Midbrain (tissue), 1 donor: ENCODE measurements around the gene AK8.
"Not testable (repeated sequence)": the region's sequence is repeated elsewhere in the genome, so short reads cannot be mapped to it uniquely, and the experiment has no call there.

Experiments used
- DNase-seq: peaks from one replicate; lab custom pipeline; 2025; lab: John Stamatoyannopoulos, UW

Gene AK8

DNA sequence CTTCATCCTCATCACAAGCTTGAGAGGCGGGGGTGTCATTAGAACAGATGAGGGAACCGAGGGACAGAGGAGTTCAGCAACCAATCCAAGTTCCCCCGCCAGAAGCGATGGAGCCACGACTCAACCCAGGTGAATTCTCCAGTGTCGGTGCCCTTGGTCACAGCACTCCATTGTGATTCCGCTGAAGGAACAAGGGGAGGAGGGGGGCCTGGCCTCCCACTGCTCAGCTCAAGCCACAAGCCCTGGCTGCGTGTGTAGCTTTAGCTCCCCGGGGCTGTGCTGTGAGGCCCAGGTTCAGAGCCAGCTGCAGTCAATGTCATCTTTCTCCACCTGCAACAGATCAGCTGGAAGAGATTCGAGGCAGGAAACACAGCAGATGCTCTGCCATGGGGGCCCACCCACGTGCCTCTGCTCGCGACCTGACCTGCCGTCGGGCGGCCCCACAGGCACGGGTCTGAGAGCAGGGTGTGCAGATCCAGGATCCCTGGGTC is 135.2 kb downstream of the AK8 start:
- no peak for DNase-seq

DNA sequence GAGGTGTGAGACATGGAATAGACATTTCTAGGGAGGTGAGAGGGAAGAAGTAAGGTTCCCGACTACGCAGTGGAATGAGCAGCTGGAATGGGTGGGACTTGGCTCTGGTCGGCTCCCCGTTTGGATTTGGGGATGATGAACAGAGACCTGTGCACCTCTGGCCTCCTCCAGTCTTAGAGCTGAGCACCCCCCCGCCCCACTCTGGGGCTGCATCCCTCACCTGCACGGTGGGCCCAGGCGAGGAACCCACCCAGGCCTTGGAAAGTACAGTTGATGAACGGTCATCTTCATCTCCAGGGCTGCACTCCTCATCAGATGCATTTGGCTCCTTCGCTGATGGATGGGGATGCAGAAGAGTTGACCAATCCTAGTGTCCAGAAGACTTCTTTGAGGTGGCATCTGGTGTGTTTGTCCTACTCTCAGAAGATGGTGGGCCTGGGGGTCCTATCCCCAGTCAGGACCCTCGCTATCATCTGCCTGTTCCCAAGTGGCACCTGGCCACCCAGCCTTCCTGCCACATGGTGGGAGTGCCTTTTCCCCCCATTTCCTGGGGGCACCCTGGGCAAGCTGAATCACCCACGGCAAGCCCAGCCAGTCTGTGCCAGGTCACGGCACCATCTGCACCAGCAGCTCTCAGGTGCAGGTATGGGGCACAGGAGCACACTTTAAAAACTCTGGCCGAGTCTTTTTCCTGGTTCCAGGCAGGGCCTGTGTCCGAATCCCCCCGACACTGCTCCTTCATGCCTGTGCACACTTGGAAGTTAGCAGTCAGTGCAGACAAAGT is 137.4 kb downstream of the AK8 start:
- DNase-seq: no peak

DNA sequence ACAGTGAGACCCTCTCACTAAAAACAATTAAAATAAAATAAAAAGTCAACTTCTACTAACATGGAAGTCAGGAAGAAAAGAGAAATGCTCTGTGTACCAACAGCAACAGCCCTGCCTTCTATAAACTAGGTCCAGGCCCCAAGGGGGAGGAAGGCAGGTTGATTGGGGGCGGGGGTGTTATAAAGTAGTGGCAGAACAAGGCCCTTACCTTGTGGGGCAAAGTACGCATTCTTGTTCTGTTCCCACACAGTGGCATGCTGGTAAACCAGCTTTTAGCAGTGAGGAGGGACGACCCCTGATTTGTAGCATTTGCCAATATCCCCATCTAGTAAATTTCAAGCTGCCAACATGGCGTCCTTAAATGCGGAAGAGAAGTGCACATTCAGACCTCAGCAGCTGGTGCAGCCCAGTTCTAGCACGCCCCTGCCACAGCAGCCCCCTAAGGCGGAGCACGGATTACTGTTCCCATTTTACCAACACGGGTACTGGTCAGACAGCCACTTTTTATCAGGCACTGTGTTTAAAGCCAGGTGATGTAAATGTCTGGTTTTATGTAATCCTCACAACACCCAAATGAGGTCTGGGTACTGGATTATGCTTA is 138.3 kb downstream of the AK8 start:
- no peak for DNase-seq

DNA sequence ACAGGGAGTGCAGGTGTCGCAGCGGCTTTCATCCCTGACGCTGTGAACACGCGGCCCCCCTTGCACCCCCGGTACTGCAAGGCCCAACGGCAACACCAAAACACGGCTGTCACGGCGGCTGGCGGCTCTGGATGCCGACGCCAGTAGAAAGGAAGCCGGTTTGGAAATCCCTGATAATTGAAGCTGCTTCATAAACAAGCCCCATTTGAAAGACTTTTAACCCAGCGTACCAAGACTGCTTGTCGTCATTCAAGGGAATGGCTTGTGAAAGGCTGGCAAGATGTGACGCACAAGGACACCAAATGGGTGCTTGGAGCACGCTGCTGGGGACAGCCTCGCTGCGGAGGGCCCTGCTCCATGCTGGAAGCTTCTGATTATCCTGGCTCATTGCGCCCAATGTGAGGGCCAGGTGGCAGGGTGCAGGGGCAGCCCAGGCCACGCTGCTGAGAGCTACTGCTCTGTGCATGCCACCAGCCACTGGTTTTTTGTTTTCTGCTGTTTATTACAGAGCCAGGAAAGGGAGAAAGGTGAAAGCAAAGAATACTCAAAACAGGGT is 144.7 kb downstream of the AK8 start:
- no peak for DNase-seq

DNA sequence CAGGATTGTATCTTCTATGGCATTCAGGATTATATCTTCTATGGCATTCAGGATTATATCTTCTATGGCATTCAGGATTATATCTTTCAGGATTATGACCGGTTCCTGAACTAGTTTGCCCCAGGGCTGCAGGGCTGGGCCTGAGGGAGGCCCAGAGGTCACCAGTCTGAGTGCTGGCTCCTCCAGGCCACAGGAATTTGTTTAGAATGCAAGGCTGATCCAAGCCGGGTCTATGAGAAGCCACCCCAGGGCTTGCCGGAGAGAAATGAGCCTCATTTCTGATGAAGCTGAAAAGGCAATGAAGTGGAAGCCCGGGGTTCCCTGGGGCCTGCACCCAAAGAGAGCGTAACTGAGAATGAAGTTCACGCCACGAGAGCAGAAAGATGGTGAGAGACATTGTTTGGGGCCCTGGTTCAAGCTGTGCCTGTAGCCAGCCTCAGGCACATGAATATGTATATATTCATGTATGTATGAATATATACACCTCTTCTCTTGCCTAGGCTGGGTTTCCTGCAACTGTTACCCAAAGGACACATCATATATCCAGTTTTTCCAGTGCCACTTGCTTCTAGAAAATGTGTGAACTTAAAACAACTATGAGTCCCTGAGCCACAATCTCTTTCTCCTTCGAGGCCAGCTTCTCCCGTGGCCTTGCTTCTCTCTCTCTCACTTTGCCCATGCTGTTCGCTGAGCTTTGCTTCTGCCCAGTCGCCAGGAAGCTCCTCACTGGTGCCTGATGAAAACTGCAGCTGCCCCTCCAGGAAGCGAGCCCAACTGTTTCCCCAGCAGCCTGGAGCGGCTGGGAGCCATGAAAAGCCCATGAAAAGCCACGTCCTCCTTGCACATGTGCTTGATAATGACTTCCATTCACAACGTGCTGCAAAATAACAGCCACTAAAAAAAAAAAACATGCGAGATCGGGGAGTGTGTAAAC is 145.5 kb downstream of the AK8 start:
- DNase-seq: no peak

DNA sequence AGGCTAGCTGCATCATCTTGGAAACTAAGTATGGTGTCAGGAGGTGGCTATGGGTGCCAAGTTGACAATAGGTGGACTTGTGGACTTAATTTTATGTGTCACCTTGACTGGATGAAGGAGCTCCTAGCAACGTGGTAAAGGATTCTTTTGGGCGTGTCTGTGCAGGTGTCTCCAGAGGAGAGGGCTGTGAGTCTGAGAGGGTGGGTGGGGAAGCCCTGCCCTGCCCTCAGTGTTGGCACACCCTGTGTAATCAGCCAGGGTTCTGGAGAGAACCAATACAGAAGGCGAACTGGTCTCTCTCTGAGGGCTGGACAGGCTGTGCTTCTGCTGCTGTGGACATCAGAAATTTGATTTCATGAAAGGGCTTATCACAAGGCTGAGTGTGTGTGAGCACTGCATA is 146.9 kb downstream of the AK8 start:
- DNase-seq: no peak

DNA sequence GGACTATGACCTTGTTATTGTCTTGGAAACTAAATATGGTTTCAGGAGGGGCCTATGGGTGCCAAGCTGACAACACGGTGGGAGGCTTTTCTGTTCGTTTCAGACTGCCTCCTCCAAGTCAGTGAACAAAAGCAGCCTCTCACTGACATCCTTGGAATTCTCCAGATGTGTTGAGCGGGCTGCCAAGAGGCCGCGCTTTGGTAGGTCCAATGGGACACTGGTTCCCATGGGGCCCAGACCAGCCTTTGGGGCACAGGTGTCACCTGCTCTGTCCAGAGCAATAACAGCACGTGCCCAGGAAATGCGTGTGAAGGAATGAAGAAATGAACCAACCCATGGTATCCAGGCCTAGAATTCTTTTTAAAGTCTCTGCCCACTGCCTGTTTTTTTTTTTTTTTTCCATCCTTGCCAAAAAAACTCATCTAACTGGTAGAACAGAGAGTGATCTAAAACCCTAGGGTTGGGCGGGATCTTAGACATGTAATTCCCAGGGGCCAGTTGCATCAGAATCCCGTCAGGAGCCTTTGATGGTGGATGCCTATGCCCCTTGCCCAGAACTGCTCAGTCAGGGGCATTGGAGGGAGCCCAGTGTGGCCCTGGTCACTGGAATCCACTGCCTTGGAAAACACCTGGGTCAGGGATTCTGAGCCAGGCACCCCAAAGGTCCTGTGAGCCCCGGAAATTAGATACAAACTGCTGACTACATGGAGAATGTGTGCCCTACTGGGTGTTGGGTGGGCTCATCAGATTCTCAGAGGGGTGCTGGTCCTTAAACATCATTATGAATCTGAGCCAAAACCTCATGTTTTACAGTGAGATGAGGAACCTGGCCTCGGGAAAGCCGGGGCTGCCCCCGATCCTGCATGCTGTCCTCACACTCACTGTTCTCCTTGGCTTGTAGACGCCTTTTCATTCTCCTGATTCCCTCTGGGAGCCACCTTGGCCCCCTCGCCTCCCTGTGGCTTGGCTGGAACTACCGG is 147.7 kb downstream of the AK8 start:
- no peak for DNase-seq

DNA sequence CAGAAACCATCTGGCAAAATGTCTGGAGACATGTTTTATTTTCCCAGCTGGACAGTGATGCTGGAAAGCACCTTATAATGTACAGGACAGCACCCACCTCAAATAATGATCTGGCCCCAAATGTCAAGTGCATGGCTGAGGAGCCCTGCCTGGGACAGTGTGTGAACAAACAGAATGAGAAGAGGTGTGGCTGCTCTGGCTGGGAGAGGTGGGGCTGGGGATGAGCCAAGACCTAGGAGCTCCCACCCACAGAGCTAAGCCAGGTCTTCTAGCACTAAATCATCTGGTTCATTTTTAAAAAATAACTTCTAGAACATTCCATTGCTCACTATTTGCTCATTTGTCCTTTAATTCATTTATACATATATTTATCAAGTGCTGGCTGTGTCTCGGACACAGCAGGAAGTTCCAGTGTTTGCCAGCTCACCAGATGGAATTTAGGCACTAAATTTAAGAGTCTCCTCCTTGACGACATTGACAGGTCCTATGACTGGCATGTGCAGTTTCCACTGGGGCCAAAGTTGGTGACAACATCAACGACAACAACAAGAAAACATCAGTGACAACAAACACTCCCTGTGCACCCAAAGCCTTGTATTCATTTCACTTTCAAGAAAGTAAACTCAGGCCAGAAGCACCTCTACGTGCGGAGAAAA is 148.7 kb downstream of the AK8 start:
- no peak for DNase-seq

DNA sequence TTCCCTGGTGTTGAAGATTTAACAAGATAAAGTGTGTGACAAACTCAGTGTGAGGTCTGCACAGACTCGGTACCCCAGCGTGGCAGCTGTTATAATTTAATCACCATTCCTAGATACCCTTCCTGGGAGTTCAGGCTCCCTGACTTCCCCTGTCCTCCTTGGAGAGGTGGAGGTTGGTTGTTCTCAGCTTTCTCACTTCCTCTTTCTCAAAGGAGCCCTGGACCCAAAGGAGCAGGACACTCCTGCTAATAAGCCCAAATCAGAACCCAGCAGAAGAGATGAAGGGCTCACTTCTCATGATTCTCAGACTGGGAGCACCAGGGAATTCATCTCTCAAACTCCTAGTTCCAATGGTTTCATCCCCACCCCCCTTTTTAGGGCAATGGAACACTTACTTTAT is 149.6 kb downstream of the AK8 start:
- DNase-seq: no peak

DNA sequence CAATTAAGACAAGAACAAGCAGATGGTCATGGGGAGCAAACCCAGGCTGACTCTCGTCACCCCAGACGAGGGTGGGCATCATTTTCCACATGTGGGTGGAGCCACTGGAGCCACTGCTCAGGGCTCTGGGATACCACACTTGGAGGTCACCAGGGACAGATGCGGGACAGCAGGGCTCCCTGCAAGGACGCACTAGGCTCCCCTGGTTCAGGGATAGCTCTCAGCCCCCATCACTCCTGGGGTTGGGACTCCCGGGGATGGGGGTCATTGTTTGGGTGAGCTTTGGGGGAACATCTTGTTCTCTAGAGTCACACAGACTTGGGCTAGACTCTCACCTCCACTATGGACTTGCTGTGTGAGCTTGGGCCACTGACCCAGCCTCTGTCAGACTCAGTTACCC is 150.0 kb downstream of the AK8 start:
- no peak for DNase-seq

DNA sequence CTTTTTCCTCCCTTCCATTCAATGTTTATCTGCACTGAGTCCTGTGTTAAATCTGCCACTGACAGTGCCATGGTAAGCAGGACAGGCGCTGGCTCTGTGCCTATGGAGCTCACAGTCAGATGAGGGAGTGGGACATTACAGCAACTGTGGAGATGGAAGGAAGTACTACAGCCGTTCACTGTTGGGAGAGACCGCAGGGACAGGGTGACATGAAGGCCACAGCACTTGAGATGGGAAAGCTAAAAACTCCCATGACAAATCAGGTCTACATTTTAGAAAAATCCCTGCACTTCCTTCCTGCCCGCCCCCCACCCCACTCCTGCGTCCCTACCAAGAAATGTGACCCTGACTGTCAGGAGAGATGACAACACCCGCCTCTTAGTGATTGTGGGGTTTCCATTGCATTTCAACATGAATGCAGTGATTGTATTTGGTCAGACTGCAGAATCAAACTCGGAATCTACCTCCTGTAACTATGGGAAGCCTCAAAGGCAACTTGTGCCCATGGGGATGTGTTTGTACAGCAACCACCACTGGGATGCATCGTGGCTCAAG is 151.4 kb downstream of the AK8 start:
- DNase-seq: no peak

DNA sequence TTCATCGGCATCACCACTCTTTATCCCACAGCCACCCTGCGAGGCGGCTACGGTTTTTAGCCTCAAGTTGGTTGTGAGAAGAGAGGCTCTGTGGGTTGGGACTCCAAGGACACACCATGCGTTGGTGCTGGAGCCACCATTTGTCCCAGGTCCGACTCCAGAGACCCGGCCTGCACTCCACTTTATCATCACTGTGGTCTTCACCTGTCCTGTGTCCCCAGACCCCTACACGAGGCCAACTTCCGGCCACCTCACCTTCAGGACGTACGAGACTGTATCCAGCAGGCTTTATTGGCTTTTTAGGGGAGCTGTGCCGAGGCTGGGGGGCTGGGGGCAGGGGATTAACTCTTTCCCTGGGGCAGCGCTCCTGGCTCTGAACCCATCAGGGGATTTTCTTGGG is 152.8 kb downstream of the AK8 start:
- no peak for DNase-seq

DNA sequence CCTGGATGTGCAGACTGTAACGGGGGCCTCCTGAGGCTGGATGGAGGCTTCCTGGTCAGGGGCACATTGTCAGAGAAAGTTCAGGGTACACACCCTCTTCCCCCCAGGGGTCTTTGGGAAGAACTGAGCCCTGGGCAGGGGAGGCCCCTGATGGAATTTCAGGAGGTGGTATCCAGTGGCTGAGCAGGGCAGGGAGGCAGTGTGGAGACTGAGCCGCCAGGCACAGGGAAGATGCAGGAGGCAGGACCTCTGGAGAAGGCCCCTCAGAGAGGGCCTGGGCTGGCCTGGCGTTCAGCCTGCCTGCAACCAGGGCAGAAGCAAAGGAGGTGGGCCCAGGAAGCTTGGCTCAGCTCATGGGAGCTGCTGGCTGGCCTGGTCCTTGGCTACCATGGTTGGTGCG is 154.3 kb downstream of the AK8 start:
- no peak for DNase-seq

DNA sequence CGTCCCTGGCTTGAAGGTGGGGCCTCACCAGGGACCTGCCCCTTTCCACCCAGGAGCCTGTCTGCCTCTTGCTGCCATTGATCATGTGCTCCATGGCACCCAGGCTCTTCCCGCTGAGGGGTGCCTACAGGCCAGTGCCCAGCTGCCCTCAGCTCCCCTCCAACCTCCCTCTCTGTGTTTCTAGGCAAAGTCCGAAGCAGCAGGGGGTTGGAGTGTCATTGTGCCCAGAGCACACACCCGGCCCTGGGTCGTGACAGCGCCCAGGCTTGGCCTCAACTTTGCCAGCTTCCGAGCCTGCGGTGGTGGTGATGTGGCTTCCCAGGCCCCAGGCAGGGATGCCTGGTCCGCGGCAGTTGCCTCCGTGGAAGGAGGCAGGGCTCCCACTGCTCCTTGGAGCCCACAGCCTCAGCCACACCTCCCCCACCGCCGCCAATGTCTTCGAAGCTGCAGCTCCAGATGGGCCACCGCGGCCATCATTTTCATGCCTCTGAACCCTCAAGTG is 155.5 kb downstream of the AK8 start:
- no peak for DNase-seq

DNA sequence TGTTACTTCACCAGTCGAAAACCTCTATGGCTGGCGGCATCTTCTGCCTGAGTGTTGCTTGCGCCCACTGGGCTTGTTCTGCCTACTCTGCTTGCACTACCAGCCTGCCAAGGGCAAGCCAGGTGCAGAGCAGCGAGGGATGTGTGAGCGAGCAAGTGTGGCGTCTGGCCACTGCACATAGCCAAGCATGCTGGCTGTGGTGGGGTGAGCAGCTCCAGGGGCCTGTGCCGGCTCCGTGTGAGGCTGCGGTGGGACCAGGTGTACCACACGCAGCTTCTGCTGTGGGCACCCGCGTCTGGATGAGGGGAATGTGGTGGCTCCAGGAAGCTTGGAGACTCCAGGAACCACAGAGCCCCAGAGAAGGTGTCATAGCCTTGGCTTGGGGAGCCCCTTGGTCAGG is 156.4 kb downstream of the AK8 start:
- DNase-seq: no peak

DNA sequence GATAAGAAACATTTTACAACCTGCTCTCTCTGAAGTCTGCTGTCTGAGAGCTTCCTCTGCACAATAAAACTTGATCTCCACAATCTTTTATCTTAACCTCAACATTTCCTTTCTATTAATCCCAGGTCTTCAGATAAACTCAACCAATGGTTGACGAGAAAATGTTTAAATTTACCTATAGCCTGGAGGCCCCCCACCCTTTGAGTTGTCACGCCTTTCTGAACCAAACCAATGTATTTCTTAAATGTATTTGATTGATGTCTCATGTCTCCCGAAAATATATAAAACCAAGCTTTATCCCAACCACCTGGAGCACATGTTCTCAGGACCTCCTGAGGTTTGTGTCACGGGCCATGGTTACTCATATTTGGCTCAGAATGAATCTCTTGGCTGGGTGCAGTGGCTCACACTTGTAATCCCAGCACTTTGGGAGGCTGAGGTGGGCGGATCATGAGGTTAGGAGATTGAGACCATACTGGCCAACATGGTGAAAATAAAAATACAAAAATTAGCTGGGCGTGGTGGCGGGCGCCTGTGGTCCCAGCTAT is 159.6 kb downstream of the AK8 start:
- not testable (repeated sequence) for DNase-seq

DNA sequence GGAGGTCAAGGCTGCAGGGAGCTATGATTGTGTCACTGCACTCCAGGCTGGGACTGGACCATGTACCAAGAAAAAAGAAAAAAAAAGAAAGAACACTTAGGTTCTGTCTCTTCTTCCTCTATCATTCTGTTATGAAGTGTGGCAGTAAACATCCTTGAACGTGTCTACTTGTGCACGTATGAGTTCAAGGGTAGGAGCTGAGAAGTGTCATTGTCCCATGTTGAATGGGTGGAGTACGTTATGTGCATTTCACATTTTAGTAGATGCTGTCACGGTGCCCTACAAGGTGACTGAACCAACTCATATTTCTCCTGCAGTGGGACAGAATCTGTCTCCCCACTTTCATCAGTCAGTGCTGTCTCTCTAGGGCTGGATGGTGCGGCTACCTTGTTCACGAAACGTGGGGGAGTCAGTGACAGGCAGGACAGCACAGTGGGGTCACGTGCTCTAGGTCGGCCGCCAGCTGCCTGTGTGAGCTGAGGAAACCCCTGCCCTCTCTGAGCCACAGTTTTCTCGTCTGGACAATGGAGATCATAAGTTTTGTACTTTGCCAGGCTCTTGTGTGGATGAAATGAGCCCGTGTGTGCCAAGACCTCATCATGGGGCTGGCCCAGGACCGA is 160.6 kb downstream of the AK8 start:
- no peak for DNase-seq

DNA sequence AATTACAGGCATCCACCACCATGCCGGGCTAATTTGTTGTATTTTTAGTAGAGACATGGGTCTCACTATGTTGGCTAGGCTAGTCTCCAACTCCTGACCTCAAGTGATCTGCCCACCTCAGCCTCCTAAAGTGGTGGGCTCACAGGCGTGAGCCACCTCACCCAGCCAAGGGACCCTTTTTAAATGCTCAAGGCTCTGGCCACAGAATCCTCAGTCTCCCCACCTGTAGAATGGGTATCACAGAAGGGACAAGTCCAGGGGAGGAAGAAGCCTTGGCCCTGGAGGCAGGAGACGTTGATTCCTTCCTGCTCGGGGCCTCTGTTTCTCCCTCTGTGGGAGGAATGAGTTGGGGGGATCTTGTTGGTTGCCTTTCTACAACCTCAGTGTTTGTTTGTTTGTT is 162.1 kb downstream of the AK8 start:
- no peak for DNase-seq

DNA sequence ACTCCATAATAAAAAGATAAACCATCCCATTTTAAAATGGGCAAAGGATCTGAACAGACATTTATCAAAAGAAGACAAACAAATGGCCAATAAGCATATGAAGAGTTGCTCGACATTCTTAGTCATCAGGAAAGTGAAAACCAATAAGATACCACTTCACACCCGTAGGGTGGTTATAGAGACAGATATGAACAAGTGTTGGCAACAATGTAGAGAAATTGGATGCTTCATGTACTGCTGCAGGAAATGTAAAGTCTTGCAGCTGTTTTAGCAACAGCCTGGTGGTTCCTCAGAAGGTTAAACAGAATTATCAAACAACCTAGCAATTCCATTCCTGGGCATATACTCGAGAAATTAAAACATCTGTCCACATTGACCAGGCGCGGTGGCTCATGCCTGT is 165.3 kb downstream of the AK8 start:
- DNase-seq: no peak
